ENCODE measurements around the gene RHOB. TPM values are rescaled to one million over a fixed set of nuclear protein-coding genes. Genes with fewer than 3 reads are reported as not detected.
"Not testable (repeated sequence)": the region's sequence is repeated elsewhere in the genome, so short reads cannot be mapped to it uniquely, and the experiment has no call there.

The RHOB gene
- total RNA-seq, 1 donor from 2014 or later = 2.8 TPM

GRCh38 chr2:20490300-20491181, 43.7 kb downstream of the RHOB start:
- intact Hi-C loops (cut with micrococcal nuclease) = no loop called here

GRCh38 chr2:20491739-20492531, 45.1 kb downstream of the RHOB start:
- intact Hi-C loops (cut with micrococcal nuclease) = no loop called here

GRCh38 chr2:20493095-20493494, 46.2 kb downstream of the RHOB start:
- intact Hi-C loops (cut with micrococcal nuclease) = not testable (repeated sequence)

- intact Hi-C loops (cut with micrococcal nuclease) = no loop called here
Measured at GRCh38 chr2:20494241-20494640, 47.4 kb downstream of the RHOB start.

- intact Hi-C loops (cut with micrococcal nuclease) = no loop called here
Measured at GRCh38 chr2:20496076-20496872, 49.4 kb downstream of the RHOB start.

GRCh38 chr2:20496942-20497341, 50.1 kb downstream of the RHOB start:
- intact Hi-C loops (cut with micrococcal nuclease) = no loop called here

Other genes starting within 250 kb of the RHOB start
- gene SDC1, start 221.9 kb upstream of the RHOB start, total RNA-seq = 0.14 TPM in 1 of 2 replicates, not detected in the other
- gene PUM2, start 96.2 kb upstream of the RHOB start, total RNA-seq = 127 and 129 TPM in 2 replicates
- gene HS1BP3, start 204.0 kb downstream of the RHOB start, total RNA-seq = 12.0 and 12.3 TPM in 2 replicates
- 0.02 TPM in 1 of 2 replicates, not detected in the other for gene GDF7, start 220.1 kb downstream of the RHOB start, total RNA-seq

Measured in T-helper 2 cell treated with Interferon-gamma antibody and Interleukin-4, amounts not matched to agents 100 ng/mL and 5 ng/mL, for 36 hours (primary cell).